VCaP (cell line): ENCODE measurements around the gene SLC35A5.

Source experiments
- H3K27ac ChIP-seq: fragments of 450-650 bp; 2 replicates; pipeline ENCODE4 v1.5.1; 2017
- CTCF ChIP-seq: fragments of 450-650 bp; conservative IDR thresholded peaks from 2 replicates; pipeline ENCODE4 v1.5.1; 2017; ENCODE audit warnings: mild to moderate bottlenecking, moderate library complexity

The SLC35A5 gene

DNA sequence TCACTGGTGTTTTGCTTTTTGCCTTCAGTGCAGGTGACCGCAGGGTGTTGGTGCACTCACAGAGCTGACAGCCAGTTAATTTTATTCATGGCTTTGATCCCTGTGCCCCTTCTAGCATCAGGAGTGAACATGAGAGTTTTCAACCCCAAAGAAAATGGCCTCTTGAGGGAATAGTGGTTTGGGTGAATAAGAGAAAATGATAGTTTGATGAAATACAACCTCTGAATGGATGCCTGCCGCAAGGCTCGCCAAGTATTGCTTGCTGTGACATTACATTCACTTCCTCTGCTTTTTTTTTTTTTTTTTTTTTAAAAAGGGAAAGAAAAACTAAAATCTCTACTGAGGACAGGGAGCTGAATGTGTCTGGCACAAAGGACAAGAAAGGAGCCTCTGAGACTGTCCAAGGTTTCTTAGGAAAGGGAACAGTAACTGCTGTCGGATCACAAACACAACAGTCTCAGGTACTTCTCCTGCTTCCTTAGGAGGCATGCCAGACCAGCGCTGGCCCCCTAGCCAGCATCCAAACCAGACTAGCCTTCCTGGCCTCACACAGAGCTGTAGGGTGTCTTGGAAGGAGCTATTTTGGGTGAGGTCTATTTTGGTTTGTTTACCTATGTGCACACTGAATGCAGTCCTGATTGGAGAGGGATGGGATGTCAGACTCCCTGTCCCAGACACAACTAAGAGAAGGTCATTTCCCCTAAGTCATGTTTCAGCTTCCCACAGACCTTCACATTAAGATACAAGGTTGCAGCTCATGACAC is 50.1 kb downstream of the SLC35A5 start:
- no peak for TF ChIP-seq CTCF
- no peak overlapping the region for H3K27ac ChIP-seq

GRCh38 chr3:112615989-112616731 is 54.3 kb downstream of the SLC35A5 start:
- H3K27ac ChIP-seq = no peak overlapping the region
- no peak for TF ChIP-seq CTCF

DNA sequence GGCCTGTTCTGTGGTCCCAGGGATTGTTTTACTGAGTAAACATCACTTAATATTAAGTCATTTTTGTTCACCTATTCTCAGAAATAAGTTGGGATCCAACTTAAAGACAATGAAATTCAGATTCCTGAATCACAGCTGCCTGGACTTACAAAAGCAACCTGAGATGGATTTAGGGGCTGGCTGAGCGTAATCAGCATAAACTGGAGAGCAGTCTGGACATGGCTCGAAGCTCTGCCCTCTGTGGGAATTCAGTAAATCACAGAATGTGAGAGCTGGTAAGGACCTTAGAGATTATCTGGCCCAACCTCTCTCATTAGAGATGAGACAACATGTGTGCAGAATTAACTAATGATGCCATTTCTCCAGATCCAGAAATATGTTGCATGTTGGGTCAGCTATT is 55.4 kb downstream of the SLC35A5 start:
- no peak for TF ChIP-seq CTCF

DNA sequence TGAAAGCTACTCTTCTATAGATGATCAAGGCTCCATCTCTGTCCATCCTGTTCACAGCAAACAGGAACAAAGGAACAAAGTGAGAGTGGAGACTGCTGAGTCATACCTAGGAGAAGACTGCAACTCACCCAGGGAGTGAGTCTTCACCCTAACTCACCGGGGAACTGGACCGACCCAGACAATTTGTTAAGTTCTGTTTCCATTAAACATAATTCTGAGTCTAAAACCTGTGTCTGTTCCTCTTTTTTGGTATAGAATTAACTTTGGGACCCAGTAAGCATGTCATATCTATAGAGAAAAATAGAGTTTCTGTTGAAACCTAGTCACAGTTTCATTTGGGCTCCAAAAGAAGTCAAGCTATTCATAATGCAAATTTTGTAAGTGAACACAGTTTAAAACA is 57.5 kb downstream of the SLC35A5 start:
- TF ChIP-seq CTCF = no peak

More for the DNA sequence above, 55.4 kb downstream of the SLC35A5 start:
- H3K27ac ChIP-seq = no peak overlapping the region

DNA sequence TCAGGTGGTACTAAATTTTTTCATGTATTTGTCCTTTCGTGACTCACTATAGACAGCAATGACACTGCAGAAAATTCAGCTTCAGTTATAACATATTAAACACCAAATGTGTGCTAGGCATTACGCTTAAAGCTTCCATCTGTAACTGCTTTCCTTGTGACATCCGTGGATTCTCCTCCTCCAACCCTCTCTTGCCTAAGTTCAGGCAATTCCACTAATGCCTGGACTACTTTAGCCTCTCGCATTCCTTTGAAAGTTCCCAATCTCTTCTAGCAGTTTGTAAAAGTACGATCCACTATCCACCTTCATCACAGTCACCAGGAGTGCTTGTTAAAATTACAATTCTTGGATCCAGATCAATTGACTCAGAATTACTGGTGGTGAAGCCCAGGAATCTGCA is 61.4 kb downstream of the SLC35A5 start:
- no peak overlapping the region for H3K27ac ChIP-seq
- TF ChIP-seq CTCF = no peak

More for the DNA sequence above, 57.5 kb downstream of the SLC35A5 start:
- H3K27ac ChIP-seq = no peak overlapping the region

GRCh38 chr3:112623717-112624116 is 61.9 kb downstream of the SLC35A5 start:
- H3K27ac ChIP-seq = no peak overlapping the region
- no peak for TF ChIP-seq CTCF

DNA sequence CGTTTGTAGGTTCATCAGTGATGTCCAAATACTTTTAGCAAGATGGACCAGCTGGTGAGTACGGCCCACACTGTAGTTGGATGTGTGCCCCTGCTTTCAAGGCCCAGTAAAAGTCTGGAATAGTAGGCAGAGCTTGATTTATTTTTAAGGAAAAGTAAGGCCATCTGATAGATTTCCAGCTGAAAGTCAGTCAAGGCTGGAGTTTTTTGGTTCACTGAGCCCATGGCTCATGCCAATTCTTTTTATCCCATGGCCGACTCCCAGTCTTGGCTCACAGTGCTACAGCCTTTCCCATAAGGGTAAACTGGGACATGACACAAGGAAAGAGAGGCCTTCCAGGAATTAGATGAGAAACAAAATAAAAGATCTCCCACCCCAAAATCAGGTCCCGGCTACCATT is 65.6 kb downstream of the SLC35A5 start:
- no peak for TF ChIP-seq CTCF
- H3K27ac ChIP-seq = no peak overlapping the region
